Activated CD4-positive, alpha-beta T cell treated with anti-CD3 and anti-CD28 coated beads, Interleukin-2, Interleukin-4, amounts not matched to agents 100 ng/mL and 50 ng/mL, durations not matched to agents 16 hours and 8 hours (primary cell): ENCODE measurements around the gene TMEM87B.
A peak's percentile ranks its signal among the peaks of the same experiment; 100 is the strongest.

Experiments used
- DNase-seq: peaks from one replicate; pipeline ENCODE4 v3.0.0-alpha.2; 2020; ENCODE audit warnings: low spot score

Gene TMEM87B

DNA sequence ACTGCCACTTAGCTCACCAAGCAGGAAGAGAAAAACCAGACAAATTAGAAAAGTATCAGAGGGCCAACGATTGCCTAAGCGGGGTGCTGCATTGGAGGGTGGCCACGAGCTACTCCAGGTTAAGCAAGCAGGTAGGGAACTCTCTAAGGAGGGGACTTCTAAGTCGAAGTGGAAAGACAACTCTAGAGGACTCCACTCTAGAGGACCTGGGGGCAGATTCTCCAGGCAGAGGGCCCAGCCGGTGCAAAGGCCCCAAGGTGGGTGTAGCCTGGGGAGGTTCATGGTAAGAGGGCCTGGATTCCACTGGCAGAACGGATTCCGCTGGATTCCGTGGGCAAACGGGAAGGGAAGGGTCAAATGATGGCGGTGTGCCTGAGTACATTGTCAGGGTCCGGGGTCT is 95.8 kb downstream of the TMEM87B start:
- no peak for DNase-seq

DNA sequence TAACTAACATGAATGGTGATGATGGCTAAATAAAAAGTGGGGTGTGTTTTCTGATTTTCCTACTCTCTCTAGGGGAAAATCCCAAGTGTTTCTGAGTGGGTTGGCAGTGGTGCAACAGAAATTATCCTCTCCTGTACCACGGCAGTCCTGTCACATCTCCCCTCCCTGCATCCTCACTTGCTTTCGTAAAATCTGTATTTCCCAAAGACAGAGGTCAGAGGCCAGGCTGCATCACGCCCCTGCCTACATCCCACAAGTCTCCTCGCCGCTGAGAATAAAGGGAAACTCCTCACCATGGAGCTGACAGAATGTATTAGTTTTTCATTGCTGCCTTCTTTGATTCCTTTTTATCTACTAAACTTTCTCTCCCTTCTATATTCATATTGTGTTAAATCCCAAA is 96.2 kb downstream of the TMEM87B start:
- no peak for DNase-seq

DNA sequence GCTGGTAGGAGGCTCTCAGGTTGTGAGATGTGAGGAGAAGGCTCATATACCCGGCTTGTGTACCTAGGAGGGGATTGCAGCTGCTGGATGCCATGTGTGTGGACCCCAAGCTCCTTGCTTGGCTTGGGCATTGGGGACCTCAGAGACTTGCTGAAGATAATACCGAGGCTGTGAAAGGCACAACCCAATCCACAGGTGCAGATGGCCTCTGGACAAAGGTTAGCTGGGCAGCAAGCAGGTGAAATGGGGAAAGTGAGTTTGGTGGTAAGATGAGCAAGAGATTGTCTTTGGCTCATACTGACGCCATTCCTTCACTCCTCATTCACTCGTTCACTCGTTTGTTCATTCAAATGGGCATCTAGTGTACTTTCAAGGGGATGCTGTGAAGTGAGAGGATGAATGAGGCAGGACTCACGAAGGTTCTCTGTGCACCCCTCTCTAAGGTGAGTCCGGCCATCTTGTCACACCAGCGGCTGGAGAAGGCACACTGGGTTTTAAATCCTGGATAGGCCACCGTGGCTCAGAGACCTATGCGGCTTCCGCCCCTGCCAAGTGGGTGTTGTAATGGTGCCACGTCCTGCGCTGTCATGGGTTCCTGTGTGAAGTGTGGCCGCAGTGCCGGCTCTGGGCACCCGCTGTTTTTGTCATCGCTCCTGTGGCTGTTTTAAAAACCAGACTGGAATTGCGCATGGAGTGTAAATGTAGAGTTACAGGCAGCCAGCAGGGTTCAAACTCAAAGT is 96.8 kb downstream of the TMEM87B start:
- no peak for DNase-seq

DNA sequence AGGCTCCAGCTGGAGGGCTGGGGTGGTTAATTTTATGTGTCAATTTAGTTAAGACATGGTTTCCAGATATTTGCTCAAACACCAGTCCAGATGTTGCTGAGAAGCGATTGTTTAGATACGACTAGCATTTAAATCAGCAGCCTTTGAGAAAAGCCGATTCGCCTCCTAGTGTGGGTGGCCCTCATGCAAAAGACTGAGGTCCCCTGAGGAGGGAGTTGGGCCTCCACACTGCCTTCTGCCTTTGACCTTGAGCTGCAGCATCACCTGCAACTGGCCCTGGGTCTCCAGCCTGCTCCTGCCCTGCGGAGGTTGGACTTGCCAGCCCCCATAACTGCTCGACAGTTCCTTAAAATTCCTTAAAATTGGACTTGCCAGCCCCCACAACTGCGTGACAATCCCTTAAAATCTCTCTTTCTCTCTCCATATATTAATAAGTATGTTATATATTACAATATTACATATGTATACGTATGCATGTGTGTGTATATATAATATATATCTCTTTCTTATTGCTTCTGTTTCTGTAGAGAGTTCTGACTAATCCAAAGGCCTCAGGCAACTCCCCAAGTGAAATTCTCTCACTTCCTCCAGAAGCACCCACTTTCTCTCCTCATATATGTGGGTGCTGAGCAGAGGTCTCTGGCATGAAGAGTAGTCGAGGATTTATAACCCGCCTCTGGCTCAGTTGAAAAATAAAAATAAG is 97.6 kb downstream of the TMEM87B start:
- no peak for DNase-seq

DNA sequence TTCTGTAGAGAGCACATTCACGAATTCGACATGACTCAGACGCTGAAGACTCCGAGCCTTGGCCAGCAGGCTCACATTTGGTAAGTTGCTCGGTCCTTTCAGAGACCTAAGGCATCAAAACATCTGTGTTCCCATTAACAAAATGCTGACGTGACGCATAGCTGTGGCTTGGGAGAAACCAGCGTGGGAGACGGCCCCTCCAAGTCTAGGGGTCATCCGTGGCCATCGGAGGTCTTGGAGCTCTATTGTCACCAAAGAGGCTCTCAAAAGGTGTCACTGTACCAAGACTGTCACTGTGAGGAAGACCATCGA is 98.1 kb downstream of the TMEM87B start:
- no peak for DNase-seq

DNA sequence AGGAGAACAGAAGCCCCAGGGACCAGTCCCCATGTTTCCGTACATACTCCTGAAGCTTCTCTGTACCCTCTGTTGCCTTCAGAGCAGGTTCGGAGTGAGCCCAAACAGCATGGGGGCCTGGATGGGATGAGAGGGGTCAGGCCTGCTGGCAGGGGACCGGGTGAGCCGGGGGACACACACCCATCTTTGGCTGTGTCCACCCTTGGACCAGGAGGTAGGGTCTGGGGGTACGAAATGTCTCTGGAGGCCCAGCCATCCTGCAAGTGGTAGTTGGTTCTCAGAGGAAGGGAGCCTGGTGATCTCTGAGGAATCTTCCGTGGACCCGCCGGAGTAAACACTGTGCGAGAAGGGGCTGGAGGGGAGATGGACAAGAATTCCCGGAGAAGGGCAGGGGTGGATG is 98.4 kb downstream of the TMEM87B start:
- no peak for DNase-seq

DNA sequence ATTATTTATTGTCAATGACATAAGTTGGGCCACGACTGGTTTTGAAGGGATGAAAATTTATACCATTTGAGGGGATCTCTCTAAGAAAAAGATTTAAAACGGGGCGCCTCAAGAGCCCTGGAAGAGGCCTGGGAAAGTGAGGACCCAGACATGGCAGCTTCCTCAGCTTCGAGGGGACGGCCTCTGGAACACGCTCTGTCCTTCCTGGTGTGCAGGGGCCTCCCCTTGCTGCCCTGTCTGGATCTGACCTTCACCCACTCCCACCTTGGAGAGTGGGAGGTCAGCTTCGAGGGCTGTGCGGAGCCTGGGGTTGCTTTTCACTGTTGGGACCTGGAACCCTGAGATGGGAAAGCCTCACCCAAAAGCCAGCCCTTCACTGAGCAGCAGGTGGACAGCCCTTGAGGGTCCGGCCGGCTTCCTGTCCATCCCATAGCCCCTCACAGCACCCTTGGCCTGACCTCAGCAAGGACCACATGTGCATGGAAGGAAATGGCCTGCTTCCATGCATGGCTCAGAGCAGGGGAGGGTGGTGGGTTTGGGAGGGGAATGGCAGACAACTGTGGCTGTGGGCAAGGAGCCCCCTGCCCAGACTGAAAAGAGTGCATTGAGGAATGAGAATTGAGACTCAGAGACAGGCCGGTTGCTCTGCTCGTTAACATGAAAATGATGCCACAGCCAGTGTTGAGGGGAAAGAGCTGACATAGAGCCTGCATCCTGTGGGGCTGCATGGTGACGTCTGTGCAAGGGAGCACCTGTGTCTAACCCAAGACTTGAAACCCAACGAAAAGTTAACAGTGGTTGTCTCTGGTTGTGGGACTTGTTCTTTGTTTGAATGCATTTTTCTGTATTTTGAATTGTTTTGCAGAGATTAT is 99.4 kb downstream of the TMEM87B start:
- DNase-seq, result no peak

DNA sequence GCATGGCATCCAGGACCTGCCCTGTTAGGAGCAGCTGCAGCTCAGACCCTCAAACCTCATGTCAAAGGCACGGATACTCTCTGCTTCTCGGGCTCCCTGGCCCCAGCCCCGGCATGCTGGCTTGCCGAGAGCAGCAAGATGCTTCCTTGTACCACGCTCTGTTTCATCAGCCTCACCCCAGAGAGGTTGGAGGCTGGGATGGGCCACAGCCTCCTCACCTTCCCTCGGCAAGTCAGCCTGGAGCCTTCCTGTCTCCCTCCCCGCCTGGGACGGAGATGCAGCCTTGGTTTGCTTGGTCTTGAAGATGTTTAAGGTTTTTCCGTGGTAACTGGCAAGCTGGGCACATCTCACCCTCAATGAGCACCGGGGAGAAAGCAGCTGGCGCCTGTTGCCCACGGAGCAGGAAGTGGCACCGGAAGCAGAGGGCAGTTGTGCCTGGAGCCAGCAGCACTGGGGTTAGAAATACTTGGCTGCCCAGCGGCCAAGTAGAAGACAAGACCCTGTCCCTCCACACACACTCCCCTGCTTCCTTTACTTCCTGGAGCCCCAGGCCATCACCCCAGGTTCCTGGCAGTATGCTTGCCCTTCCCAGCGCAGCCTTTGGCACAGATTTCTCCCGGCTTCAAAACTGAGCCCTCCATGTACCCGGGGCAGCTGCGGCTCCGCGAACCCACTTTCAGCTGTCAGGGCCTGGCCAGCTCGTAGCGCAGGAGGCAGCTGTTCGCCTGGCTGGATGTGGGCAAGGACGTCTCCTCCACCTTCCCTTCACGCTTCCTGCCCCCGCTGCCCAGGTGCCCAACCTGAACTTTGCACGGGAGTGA is 100.5 kb downstream of the TMEM87B start:
- peak; percentile 43 for DNase-seq

DNA sequence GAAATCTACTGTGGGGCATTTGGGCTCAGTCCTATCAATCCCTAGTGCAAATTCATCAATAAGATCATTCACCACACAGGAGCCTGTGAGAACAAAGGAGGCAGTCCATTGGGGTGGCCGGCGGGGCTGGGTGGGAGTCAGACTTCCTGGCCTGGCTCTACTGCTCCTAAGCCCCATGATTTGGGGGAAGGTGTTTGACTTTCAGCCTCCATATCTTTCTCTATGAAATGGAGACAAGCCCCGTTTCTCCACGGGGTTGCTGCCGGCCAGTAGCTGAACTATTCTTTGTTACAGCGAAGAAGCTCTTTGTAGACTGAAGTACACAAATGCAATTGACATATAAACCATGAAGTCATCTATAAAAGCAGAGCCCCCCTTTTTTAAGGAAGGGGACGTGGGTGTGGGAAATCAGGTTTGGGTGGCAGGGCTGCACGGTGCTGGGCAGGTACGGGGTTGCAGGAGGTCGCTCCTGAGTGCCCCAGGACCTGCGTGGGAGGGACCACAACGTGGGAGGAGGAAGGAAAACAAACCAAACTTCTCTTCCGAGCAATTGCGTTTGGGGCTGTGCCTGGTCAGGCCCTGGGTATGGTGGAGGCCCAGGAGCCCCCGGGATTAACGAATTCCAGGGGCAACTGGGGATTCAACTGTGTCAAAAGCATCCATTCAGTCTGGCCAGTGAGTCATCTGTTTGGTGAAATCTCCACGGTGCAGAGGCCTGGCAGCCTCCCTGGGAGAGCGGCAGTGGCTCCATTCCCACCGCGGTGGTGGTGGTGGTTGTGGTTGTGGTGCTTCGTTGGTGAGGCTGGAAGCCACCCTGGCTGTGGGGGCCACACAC is 101.3 kb downstream of the TMEM87B start:
- peak; percentile 32 for DNase-seq

DNA sequence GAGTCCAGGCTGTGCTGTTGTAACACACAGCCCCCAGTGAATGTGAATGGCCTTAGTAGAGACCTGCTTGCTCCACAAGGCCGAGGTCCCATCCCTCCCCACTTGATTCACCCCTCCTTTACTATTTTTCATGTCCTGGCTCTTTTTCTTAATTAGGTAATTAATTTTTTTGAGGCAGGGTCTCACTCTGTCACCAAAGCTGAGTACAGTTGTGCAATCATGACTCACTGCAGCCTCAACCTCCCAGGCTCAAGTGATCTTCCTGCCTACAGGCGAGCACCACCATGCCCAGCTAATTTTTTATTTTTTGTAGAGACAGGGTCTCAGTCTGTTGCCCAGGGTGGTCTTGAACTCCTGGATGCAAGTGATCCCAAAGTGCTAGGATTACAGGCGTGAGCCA is 102.4 kb downstream of the TMEM87B start:
- no peak for DNase-seq

DNA sequence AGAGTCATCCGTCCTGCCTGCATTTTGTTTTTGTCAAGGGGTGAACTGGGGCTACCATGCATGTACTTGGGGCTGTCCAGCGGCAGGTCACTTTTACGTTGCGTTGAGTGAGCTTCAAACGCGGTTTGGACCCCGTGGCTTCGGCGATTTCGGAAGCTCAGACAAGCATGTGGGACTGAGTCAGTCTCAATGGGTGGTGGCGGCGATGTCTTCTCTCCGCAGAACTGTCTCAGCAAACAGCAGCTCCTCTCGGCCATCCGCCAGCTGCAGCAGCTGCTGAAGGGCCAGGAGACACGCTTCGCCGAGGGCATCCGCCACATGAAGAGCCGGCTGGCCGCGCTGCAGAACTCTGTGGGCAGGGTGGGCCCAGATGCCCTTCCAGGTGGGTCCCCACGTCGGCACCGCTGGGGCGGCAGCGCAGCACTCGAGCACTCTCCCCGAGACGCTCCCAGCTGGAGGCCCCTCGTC is 104.4 kb downstream of the TMEM87B start:
- no peak for DNase-seq

DNA sequence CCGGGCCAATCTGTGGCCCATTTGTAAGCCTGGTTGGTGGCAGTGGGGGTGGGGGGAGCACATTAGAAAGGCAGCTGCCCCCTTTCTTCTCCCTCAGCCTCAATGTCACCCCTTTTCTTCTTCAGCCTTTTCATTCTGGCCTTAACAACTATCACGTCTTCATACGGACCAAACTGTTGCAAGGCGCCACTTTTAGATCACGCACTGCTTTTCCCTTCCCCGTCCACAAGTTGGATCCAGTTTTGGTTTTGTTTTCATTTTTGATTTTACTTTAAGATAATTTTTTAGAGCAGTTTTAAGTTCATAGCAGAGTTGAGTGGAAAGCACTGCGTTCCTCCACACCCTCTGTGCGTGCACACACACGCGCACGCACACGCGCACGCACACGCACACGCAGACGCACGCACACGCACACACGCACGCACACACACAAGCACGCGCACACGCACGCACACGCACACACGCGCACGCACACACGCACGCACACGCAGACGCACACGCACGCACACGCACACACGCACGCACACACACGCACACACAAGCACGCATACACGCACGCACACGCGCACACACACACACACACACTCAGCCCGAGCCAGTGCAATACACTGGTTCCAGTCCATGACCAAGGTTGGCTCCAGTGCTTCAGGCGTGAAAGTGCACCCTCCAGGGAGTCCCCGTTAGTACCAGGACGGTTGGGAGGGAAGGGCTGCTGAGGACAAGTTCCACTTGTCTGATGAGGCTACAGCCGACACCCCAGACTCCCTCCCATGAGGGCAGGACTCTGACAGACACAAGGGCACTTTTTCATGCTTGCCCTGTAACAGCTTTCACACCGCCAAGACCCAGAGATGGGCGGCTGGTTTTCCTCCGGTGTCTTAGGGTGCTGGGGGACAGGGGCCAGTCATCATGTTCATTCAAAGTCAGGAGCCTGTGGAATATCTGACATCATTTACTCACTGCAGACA is 105.5 kb downstream of the TMEM87B start:
- DNase-seq, result no peak

DNA sequence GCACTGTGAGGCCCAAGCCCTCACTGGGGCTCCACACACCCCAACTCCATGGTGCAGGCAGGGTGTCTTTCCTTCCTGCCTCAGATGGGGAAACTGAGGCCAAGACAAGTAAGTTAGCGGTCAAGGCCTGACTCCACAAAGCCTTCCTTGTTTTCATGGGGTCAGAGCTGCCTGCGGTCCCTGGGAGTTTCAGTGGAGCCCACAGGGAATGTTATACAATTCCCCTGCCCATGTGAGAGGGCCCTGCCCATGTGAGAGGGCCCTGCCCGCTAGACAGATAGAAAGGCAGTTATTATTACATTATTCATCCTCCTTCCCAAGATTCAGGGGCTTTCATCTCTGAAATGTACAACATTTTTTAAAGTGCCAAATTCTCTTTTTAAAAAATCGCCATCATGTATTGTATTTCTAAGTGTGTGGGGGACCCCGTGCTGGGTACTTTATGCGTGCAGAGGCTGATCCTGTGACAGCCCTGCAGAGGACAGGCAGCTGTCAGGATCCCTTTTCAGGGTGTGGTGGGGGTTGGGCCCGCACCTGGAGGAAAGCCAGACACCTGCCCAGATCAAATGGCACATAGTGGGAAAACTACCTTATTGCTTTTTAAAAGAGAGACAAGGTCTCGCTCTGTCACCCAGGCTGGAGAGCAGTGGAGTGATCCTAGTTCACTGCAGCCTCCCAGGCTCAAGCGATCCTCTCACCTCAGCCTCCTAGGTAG is 106.5 kb downstream of the TMEM87B start:
- no peak for DNase-seq

DNA sequence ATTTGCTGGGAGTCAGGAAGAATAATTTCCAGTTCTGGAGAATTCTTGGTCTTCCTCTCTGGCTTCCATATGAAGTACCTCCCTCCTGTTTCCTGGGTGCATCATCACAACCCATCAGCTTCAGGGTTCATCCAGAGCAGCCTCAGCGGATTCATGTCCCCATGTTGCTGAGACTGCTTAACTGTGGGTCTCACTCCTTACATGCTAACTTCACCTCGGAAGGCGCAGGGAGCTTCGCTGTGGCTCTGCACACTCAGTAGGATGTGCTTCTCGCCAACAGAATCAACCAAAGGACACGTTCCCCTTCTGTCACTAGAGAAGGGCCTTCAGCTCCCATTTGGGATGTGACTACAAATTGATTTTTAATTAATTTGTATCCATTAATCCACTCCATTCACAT is 107.3 kb downstream of the TMEM87B start:
- no peak for DNase-seq

DNA sequence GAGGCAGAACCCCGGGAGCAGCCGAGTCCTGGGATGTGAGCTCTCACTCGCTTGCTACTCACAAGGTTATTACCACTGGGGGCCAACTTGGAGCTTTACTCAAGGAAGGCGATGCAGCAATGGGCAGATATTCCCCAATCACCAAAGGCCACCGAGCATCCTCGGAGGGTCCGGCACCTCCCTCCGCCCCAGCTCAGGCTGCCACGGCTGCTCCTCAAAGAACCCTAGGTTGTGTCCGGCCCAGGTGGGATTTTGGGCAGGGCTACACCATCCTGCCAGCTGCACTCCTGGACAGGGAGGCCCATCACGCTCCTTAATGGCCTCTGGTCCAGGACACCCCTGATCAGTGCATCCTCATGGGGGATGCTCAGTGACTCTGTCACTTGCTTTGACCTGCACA is 107.9 kb downstream of the TMEM87B start:
- no peak for DNase-seq

DNA sequence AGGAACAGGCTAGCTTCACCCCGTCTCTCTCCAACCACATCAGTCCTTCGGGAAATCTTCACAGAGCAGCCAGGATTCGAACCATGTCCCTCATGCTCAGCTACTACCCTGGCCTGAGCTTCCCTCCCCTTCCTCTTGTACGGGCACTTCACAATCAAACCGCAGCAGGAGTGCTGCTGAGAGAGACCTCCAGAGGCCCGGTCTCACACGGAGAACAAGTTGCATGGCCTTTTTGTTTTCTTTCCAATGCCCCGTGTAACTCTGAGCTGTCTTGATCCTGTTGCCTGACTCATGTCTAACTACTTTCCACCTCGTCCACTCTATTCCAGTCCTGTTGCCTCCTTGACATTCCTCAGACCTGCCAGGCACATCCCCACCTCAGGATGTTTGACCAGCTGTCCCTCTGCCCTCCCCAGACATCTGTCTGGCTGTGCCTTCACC is 108.5 kb downstream of the TMEM87B start:
- no peak for DNase-seq

DNA sequence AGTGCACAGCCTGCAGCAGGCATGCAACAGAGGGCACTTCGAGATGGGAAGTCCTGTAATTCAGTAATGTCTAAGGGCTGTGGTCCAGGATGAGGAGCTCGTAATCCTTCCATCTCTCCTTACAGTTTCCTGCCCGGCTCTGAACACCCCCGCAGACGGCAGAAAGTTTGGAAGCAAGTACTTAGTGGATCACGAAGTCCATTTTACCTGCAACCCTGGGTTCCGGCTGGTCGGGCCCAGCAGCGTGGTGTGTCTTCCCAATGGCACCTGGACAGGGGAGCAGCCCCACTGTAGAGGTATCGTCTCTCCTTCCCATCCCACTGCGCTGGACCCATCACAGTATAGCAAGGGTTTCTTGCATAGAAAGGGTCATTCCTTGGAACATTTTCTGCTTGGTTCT is 109.8 kb downstream of the TMEM87B start:
- no peak for DNase-seq

DNA sequence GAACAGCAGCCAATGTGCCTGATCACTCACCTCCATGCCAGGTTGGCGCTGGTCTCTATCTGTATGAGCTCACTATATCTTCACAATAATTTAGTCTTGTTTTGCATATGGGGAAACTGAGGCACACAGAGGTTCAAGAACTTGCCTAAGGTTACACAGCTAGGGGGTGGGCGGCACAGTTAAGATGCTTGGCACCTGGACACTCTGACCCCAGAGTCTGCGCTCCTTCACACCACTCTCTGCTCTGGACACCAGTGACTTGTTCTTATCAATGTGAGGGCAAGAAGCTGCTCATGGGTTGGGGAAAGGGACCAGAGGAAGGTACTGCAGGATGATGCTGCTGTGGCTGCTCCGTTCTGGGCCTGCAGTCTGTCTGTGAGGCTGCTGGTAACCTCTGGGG is 110.2 kb downstream of the TMEM87B start:
- no peak for DNase-seq

DNA sequence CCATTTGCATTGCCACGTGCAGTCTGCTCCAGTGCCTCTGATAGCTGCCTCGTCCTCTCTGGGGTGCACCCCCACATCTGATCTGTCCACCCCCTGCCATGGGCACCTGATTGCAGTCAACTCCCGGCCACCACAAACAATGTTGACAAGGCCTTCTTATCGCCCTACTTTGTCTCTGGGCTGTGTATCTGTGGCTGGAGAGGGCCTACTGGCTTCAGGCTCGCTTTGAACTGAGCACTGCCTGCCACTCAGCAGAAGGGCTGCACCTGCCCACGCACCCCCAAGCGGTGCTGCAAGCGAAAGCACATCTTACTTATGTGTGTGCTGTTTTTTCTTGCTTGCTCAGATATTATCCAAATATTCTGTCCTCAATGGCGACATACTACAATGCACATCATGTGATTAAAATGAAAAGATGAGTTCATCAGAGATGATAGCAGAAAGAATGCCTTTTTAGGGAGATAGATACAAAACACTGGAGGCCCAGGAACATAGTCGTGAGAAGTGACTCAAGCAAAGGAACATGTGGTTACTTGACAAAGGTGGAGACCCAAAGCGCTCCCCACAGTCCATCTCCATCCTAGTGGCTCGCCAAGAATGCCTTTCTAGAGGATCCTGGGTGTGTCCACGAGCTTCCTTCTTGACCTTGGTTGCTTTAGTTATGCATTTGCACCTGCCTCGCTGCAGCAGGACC is 111.9 kb downstream of the TMEM87B start:
- DNase-seq, result no peak
